ENCODE measurements around the gene CASS4.

The CASS4 gene

GRCh38 chr20:56504373-56505005 is 92.4 kb downstream of the CASS4 start:
- DNase-seq (ENCODE audit: low read depth in 1 of 2, low spot score in 1 of 2), result no peak

DNA sequence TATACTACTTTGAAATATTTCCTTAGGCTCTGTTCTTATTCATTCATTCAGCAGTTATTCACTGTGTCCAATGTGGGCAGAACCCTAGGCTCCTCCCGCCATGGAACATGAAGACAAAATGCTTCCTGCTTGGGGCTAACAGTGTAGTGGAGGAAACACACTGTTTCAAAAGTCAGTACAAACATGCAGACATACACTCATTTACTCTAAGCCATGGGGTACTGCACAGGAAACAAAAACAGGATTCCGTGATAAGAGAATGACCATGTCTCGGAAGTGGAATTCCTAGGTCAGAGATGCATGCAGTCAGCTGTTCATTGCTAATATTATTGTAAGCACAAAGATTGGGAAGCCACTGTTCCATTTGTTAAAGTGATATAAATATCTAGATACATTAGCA is 94.0 kb downstream of the CASS4 start:
- no peak for DNase-seq (ENCODE audit: low read depth in 1 of 2, low spot score in 1 of 2)

All from activated CD4-positive, alpha-beta T cell treated with anti-CD3 and anti-CD28 coated beads, Interleukin-2, amount 50 U/mL, for 24 hours (primary cell).